HCT116 (cell line): ENCODE data around the gene PLSCR1. TPM values are rescaled to one million over a fixed set of nuclear protein-coding genes. Genes with fewer than 3 reads are reported as not detected.

Experiments
- ATAC-seq: fragments of 200-7000 bp; cut with Tn5 transposase; 2 replicates; pipeline ENCODE4 v1.9.1; 2020; ENCODE audit warnings: mild to moderate bottlenecking, moderate library complexity
- BruUV-seq: library from RNA; stranded (reverse); fragments of 400-500 nt; replicated peaks from 2 replicates; lab custom pipeline; 2021; lab: Mats Ljungman, UMichigan
- CTCF ChIA-PET: fragments of 300-600 bp; sonication (Branson Sonifier 250); formaldehyde crosslinking; loops from one replicate; lab custom pipeline; 2021; ENCODE audit warnings: antibody characterized with exemption; lab: Charles Lee
- POLR2A ChIA-PET: fragments of 300-600, 350-600 bp; sonication (Branson Sonifier 250); formaldehyde crosslinking; loops from one replicate; lab custom pipeline; 2021; ENCODE audit warnings: antibody characterized with exemption; lab: Charles Lee
- RAD21 ChIA-PET, 2 experiments: fragments of 300-600 bp; sonication (Branson Sonifier 250); formaldehyde crosslinking; loops; one replicate each; lab custom pipeline; 2023; ENCODE audit warnings: low total read pairs in 2 of 2; ENCODE audit not compliant: uncharacterized antibody in 2 of 2, unreplicated experiment in 2 of 2, low non-redundant PET in 1 of 2; lab: Charles Lee
- DNase-seq: peaks from one replicate; pipeline ENCODE4 v3.0.0-alpha.2; 2010; ENCODE audit warnings: low read depth, low spot score
- H2AFZ ChIP-seq: fragments of 200-600 bp; shearing (Covaris generic), sonication (generic); 2 replicates; pipeline ENCODE4 v1.6.1; 2017; ENCODE audit warnings: low read depth, mixed run types, mixed read lengths, antibody characterized with exemption, low read length; ENCODE audit not compliant: poor library complexity, severe bottlenecking
- H3K27ac ChIP-seq: 2 replicates; pipeline ENCODE4 v1.5.1; 2012; ENCODE audit warnings: low read depth, low read length
- H3K27me3 ChIP-seq: fragments of 200-600 bp; sonication (generic); 2 replicates; pipeline ENCODE4 v1.6.1; 2016; ENCODE audit warnings: mixed run types, low read length, mixed read lengths; ENCODE audit not compliant: insufficient read depth
- H3K36me3 ChIP-seq, 2 experiments: fragments of 200-500 bp in 1 of 2; fragments of 200-600 bp in 1 of 2; sonication (Bioruptor generic) in 1 of 2; sonication (generic) in 1 of 2; 2 replicates each; pipeline versions ENCODE4 v1.5.1 to v1.6.1; 2014 to 2016; ENCODE audit warnings: low read length in 2 of 2, inconsistent platforms in 1 of 2, mixed read lengths in 1 of 2, mixed run types in 1 of 2; ENCODE audit not compliant: insufficient read depth in 2 of 2, control insufficient read depth in 1 of 2
- H3K4me1 ChIP-seq, 2 experiments: fragments of 200-600 bp in 1 of 2; sonication (generic) in 1 of 2; 2 replicates each; pipeline versions ENCODE4 v1.5.1 to v1.6.1; 2012 to 2017; ENCODE audit warnings: low read length in 2 of 2, inconsistent platforms in 1 of 2, mild to moderate bottlenecking in 1 of 2, mixed read lengths in 1 of 2, mixed run types in 1 of 2, moderate library complexity in 1 of 2; ENCODE audit not compliant: insufficient read depth in 2 of 2, control insufficient read depth in 1 of 2
- H3K4me2 ChIP-seq: fragments of 200-600 bp; sonication (generic); 2 replicates; pipeline ENCODE4 v1.6.1; 2017; ENCODE audit warnings: mixed run types, low read length, mixed read lengths
- H3K4me3 ChIP-seq, 2 experiments: fragments of 200-600 bp in 1 of 2; sonication (generic) in 1 of 2; replicated peaks in 1 of 2; 2 replicates each; pipeline ENCODE4 v1.5.1; 2011 to 2016; ENCODE audit warnings: low read length in 2 of 2, control low read depth in 1 of 2, low read depth in 1 of 2, mild to moderate bottlenecking in 1 of 2, mixed read lengths in 1 of 2, mixed run types in 1 of 2
- H3K79me2 ChIP-seq: fragments of 200-600 bp; sonication (generic); 2 replicates; pipeline ENCODE4 v1.6.1; 2017; ENCODE audit warnings: mild to moderate bottlenecking, mixed run types, low read length, moderate library complexity, mixed read lengths; ENCODE audit not compliant: insufficient read depth
- H3K9ac ChIP-seq: fragments of 200-600 bp; sonication (generic); 2 replicates; pipeline ENCODE4 v1.6.1; 2016; ENCODE audit warnings: low read length, mixed read lengths
- H3K9me2 ChIP-seq: fragments of 200-600 bp; sonication (generic), shearing (Covaris generic); 2 replicates; pipeline ENCODE4 v1.6.1; 2017; ENCODE audit warnings: mixed run types, mild to moderate bottlenecking, moderate library complexity; ENCODE audit not compliant: insufficient read depth
- H3K9me3 ChIP-seq, 2 experiments: fragments of 200-500 bp in 1 of 2; fragments of 200-600 bp in 1 of 2; sonication (Bioruptor generic) in 1 of 2; sonication (generic) in 1 of 2; 2 replicates each; pipeline ENCODE4 v1.6.1; 2014 to 2017; ENCODE audit warnings: low read length in 2 of 2, mixed read lengths in 2 of 2, inconsistent platforms in 1 of 2, low read depth in 1 of 2, mild to moderate bottlenecking in 1 of 2, mixed run types in 1 of 2, moderate library complexity in 1 of 2; ENCODE audit not compliant: control insufficient read depth in 1 of 2, insufficient read depth in 1 of 2
- H4K20me1 ChIP-seq: fragments of 200-600 bp; sonication (generic), shearing (Covaris generic); 2 replicates; pipeline ENCODE4 v1.6.1; 2017; ENCODE audit warnings: mixed run types, mild to moderate bottlenecking, moderate library complexity; ENCODE audit not compliant: insufficient read depth
- CBX3 ChIP-seq: IDR thresholded peaks from 2 replicates; pipeline ENCODE4 v1.6.1; 2012; ENCODE audit warnings: low read depth
- EGR1 ChIP-seq: IDR thresholded peaks from 2 replicates; pipeline ENCODE4 v1.6.1; 2012; ENCODE audit warnings: low read depth
- ELF1 ChIP-seq: IDR thresholded peaks from 2 replicates; pipeline ENCODE4 v1.6.1; 2012; ENCODE audit warnings: low read depth, borderline replicate concordance
- EZH2 ChIP-seq: fragments of 200-600 bp; sonication (generic); IDR thresholded peaks from 2 replicates; pipeline ENCODE4 v1.6.1; 2017; ENCODE audit warnings: antibody characterized with exemption, mixed run types
- EZH2phosphoT487 ChIP-seq: fragments of 200-600 bp; IDR thresholded peaks from 2 replicates; pipeline ENCODE4 v1.6.1; 2018; ENCODE audit warnings: antibody characterized with exemption, borderline replicate concordance
- FOSL1 ChIP-seq: IDR thresholded peaks from 2 replicates; pipeline ENCODE4 v1.6.1; 2012; ENCODE audit warnings: low read depth
- JUND ChIP-seq: IDR thresholded peaks from 2 replicates; pipeline ENCODE4 v1.6.1; 2012
- POLR2A ChIP-seq: IDR thresholded peaks from 2 replicates; pipeline ENCODE4 v1.7.0; 2011; ENCODE audit warnings: borderline replicate concordance; ENCODE audit not compliant: insufficient read depth, insufficient read length; ENCODE audit errors: extremely low read depth
- POLR2AphosphoS5 ChIP-seq: IDR thresholded peaks from 2 replicates; pipeline ENCODE4 v1.6.1; 2011; ENCODE audit warnings: mild to moderate bottlenecking, low read depth, low read length, moderate library complexity
- RAD21 ChIP-seq: IDR thresholded peaks from 2 replicates; pipeline ENCODE4 v1.6.1; 2012; ENCODE audit warnings: low read depth, mild to moderate bottlenecking
- SRF ChIP-seq: IDR thresholded peaks from 2 replicates; pipeline ENCODE4 v1.6.1; 2012; ENCODE audit warnings: low read depth
- TCF7L2 ChIP-seq: IDR thresholded peaks from 2 replicates; pipeline ENCODE4 v1.7.0; 2011; ENCODE audit warnings: borderline replicate concordance, inconsistent platforms; ENCODE audit not compliant: insufficient read depth, insufficient read length; ENCODE audit errors: extremely low read depth
- YY1 ChIP-seq: IDR thresholded peaks from 2 replicates; pipeline ENCODE4 v1.6.1; 2011; ENCODE audit warnings: low read length, low read depth, moderate library complexity, mild to moderate bottlenecking; ENCODE audit not compliant: insufficient replicate concordance; ENCODE audit errors: extremely low read depth
- ZFX ChIP-seq: fragments of 450-650 bp; IDR thresholded peaks from 2 replicates; pipeline ENCODE4 v1.6.1; 2017
- ZNF274 ChIP-seq: fragments of 200-500 bp; sonication (Bioruptor generic); IDR thresholded peaks from 2 replicates; pipeline ENCODE4 v1.6.1; 2014; ENCODE audit warnings: mild to moderate bottlenecking, low read depth, low read length, inconsistent platforms
- intact Hi-C: fragments of 100-400 bp; cut with micrococcal nuclease; formaldehyde crosslinking; loops from 2 replicates; pipeline ENCODE4 v1.10.0; 2022
- total RNA-seq: library from RNA; stranded (reverse); gene quantifications from one replicate; pipeline ENCODE4 v1.2.1, GENCODE V29; 2021; ENCODE audit not compliant: unreplicated experiment
- TF ChIP-seq, protein P1 (sequence below): IDR thresholded peaks from 2 replicates; pipeline ENCODE4 v1.6.1; 2011; ENCODE audit warnings: mild to moderate bottlenecking, low read length, moderate library complexity; ENCODE audit not compliant: insufficient replicate concordance; ENCODE audit errors: extremely low read depth
- TF ChIP-seq, protein P2 (sequence below): IDR thresholded peaks from 2 replicates; pipeline ENCODE4 v1.6.1; 2012
- TF ChIP-seq, protein P3 (sequence below): IDR thresholded peaks from 2 replicates; pipeline ENCODE4 v1.6.1; 2012
- TF ChIP-seq, protein P4 (sequence below), 3 experiments: fragments of 200-600 bp in 1 of 3; sonication (generic) in 1 of 3; IDR thresholded peaks in 2 of 3; conservative IDR thresholded peaks in 1 of 3; 2 replicates each; pipeline ENCODE4 v1.5.1; 2012 to 2017; ENCODE audit warnings: low read depth in 2 of 3, low read length in 2 of 3, antibody characterized with exemption in 1 of 3, borderline replicate concordance in 1 of 3, control low read depth in 1 of 3, mild to moderate bottlenecking in 1 of 3, mixed read lengths in 1 of 3, mixed run types in 1 of 3, moderate library complexity in 1 of 3; ENCODE audit not compliant: insufficient read depth in 1 of 3

The PLSCR1 gene
- total RNA-seq, 1 experiment from 2014 or later: 44.2 TPM

DNA sequence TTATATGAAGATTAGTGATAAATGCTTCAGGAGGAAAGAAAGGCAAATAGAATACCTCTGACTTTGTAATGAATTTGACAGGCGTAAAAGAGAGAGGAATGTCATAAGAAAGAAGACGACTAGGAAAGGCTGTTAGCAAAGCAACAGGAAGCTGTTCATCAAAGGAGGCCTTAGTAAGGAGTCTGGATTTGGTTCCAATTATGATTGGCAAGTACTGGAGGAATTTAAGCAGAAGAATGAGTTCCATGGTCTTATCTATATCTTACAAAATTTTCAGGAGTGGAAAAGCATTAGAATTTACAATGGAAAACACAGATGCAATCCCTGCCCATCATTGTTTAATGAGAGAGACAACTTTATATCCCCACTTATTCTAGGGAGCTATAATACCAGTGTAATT lies 13.8 kb downstream of the PLSCR1 start:
- BruUV-seq: no TSS peak
- CTCF ChIA-PET: no interaction called here
- no peak for TF ChIP-seq RAD21
- no peak for TF ChIP-seq EZH2
- TF ChIP-seq EGR1: no peak
- no peak for TF ChIP-seq SRF
- no peak for TF ChIP-seq TCF7L2
- TF ChIP-seq YY1: no peak
- no peak for TF ChIP-seq CBX3
- TF ChIP-seq, protein P1, sequence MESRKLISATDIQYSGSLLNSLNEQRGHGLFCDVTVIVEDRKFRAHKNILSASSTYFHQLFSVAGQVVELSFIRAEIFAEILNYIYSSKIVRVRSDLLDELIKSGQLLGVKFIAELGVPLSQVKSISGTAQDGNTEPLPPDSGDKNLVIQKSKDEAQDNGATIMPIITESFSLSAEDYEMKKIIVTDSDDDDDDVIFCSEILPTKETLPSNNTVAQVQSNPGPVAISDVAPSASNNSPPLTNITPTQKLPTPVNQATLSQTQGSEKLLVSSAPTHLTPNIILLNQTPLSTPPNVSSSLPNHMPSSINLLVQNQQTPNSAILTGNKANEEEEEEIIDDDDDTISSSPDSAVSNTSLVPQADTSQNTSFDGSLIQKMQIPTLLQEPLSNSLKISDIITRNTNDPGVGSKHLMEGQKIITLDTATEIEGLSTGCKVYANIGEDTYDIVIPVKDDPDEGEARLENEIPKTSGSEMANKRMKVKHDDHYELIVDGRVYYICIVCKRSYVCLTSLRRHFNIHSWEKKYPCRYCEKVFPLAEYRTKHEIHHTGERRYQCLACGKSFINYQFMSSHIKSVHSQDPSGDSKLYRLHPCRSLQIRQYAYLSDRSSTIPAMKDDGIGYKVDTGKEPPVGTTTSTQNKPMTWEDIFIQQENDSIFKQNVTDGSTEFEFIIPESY: no peak
- TF ChIP-seq POLR2A: no peak
- TF ChIP-seq, protein P2, sequence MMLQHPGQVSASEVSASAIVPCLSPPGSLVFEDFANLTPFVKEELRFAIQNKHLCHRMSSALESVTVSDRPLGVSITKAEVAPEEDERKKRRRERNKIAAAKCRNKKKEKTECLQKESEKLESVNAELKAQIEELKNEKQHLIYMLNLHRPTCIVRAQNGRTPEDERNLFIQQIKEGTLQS: no peak
- no peak for TF ChIP-seq ZFX
- TF ChIP-seq POLR2AphosphoS5: no peak
- TF ChIP-seq JUND: no peak
- TF ChIP-seq, protein P3, sequence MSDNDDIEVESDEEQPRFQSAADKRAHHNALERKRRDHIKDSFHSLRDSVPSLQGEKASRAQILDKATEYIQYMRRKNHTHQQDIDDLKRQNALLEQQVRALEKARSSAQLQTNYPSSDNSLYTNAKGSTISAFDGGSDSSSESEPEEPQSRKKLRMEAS: no peak
- TF ChIP-seq ZNF274: no peak
- TF ChIP-seq, protein P4, sequence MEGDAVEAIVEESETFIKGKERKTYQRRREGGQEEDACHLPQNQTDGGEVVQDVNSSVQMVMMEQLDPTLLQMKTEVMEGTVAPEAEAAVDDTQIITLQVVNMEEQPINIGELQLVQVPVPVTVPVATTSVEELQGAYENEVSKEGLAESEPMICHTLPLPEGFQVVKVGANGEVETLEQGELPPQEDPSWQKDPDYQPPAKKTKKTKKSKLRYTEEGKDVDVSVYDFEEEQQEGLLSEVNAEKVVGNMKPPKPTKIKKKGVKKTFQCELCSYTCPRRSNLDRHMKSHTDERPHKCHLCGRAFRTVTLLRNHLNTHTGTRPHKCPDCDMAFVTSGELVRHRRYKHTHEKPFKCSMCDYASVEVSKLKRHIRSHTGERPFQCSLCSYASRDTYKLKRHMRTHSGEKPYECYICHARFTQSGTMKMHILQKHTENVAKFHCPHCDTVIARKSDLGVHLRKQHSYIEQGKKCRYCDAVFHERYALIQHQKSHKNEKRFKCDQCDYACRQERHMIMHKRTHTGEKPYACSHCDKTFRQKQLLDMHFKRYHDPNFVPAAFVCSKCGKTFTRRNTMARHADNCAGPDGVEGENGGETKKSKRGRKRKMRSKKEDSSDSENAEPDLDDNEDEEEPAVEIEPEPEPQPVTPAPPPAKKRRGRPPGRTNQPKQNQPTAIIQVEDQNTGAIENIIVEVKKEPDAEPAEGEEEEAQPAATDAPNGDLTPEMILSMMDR (IDR thresholded peaks at IDR 0.05 in 2 of 3, conservative IDR thresholded peaks at IDR 0.05 in 1 of 3; ENCODE audit: borderline replicate concordance in 1 of 3, insufficient read depth in 1 of 3, low read depth in 2 of 3, low read length in 2 of 3): no peak
- TF ChIP-seq EZH2phosphoT487: no peak
- TF ChIP-seq FOSL1: no peak
- TF ChIP-seq ELF1: no peak
- H3K9ac ChIP-seq: no peak overlapping the region
- DNase-seq: no peak
- H3K36me3 ChIP-seq: peaks cover 0 to 14% of the 10 kb centered on the region in 2 experiments; a peak in 2 of 4 replicates
- H3K4me3 ChIP-seq: no peak overlapping the region
- RAD21 ChIA-PET: no interaction called here
- peaks cover 2% of the 10 kb centered on the region for H3K79me2 ChIP-seq
- no peak overlapping the region for H3K27ac ChIP-seq
- no peaks in the 10 kb centered on the region for H3K9me2 ChIP-seq
- H3K4me2 ChIP-seq: no peak overlapping the region
- H3K4me1 ChIP-seq: no peaks in the 10 kb centered on the region
- no peaks in the 10 kb centered on the region for H3K27me3 ChIP-seq
- POLR2A ChIA-PET: no interaction called here
- H2AFZ ChIP-seq: no peak overlapping the region
- H3K9me3 ChIP-seq: no peaks in the 10 kb centered on the region
- H4K20me1 ChIP-seq: no peaks in the 10 kb centered on the region
- intact Hi-C loops: no loop called here
- ATAC-seq: no peak
